IPS-20b (cell line): ENCODE measurements around the gene DYRK1B.

Source experiments
- H3K27ac ChIP-seq: one replicate; pipeline ENCODE4 v1.5.1; 2013; ENCODE audit warnings: low read length
- H3K27me3 ChIP-seq: 2 replicates; pipeline ENCODE4 v1.6.1; 2013; ENCODE audit warnings: mild to moderate bottlenecking, low read length, inconsistent platforms; ENCODE audit not compliant: insufficient read depth
- H3K36me3 ChIP-seq: 2 replicates; pipeline ENCODE4 v1.6.1; 2013; ENCODE audit warnings: low read depth, mild to moderate bottlenecking, inconsistent platforms, low read length, moderate library complexity; ENCODE audit not compliant: insufficient read depth
- H3K4me1 ChIP-seq: 2 replicates; pipeline ENCODE4 v1.6.1; 2013; ENCODE audit warnings: mild to moderate bottlenecking, control low read depth, inconsistent platforms, low read length, moderate library complexity; ENCODE audit not compliant: insufficient read depth
- H3K4me3 ChIP-seq: 2 replicates; pipeline ENCODE4 v1.5.1; 2013; ENCODE audit warnings: mild to moderate bottlenecking, low read length, inconsistent platforms
- H3K9ac ChIP-seq: 2 replicates; pipeline ENCODE4 v1.6.1; 2013; ENCODE audit warnings: low read depth, mild to moderate bottlenecking, inconsistent platforms, low read length, moderate library complexity
- H3K9me3 ChIP-seq: 2 replicates; pipeline ENCODE4 v1.6.1; 2013; ENCODE audit warnings: mild to moderate bottlenecking, low read depth, low read length, inconsistent platforms; ENCODE audit not compliant: insufficient read depth

Gene DYRK1B

GRCh38 chr19:39873385-39873784 is 39.4 kb upstream of the DYRK1B start:
- Histone ChIP-seq H3K27me3 (no peaks in the 10 kb centered on the region), H3K27ac (no peak overlapping the region), H3K4me1 (0 out of 2 replicates have a peak, but pooled peaks cover 2% of the 10 kb centered on the region), H3K4me3 (no peak overlapping the region), H3K36me3 (no peaks in the 10 kb centered on the region), H3K9ac (no peak overlapping the region), H3K9me3 (no peaks in the 10 kb centered on the region)

DNA sequence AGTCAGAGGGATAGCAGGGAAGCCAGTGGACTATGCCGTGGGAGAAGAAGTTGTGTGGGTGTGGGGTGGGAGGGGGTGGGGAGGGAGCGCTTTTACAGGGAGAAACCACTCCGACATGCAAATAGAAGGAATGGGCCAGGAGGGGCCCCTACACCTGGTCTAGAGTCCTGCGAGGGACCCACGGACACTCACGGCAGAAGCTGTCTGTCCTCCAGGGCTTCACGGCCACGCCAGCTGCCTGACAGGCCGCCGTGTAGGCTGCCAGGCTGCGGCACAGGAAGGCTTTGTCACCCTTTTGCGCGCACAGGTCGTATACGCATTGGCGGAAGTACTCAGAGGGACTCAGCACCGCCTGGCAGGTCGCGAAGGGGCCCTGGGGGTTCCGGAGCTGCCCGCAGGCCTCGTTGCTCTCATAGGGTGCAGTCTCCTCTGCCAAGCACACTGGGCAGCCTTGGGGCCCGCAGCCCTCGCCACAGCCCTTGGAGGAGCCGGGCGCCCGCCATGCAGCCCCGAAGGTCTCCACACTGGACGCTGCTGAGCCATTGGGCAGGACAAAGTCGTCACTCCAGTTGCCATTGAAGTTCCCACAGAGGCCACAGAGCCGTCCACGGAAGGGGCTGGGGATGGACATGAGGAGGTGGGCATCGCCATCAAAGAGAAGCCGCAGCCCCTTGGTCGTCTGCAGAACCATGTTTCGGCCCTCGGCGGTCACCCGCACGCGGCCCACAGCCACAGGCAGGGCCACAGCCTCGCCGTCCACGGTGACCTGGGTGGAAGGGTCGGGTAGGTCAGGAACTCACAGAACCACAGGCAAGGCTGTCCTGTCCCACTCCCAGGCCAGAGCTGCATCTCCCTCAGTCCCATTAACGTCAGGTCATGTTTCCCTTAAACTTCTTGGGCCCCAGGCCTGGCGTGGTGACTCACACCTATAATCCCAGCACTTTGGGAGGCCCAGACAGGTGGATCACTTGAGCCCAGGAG is 38.2 kb upstream of the DYRK1B start:
- Histone ChIP-seq H3K36me3 (no peaks in the 10 kb centered on the region), H3K9ac (no peak overlapping the region), H3K27me3 (no peaks in the 10 kb centered on the region), H3K4me3 (no peak overlapping the region), H3K4me1 (0 out of 2 replicates have a peak, but pooled peaks cover 2% of the 10 kb centered on the region), H3K9me3 (no peaks in the 10 kb centered on the region), H3K27ac (no peak overlapping the region)

DNA sequence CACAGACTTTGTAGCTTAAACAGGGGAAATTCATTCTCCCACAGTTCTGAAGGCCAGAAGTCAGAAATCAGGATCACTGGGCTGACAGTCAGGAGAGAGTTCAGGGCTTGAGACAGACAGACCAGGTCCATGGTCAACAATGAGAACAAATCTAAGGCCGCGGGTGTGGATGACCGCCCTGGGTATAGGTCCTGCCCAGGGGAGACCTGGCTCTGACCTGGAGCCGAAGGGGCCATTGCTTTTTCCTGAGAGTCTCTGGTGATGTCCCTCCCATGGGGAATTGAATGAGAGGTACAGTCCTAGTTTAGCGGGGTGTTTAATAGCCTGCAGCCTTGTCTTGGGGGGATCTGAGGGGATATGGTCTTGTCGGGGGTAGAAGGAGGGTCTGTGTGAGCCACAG is 37.4 kb upstream of the DYRK1B start:
- Histone ChIP-seq H3K27ac (no peak overlapping the region), H3K4me1 (0 out of 2 replicates have a peak, but pooled peaks cover 2% of the 10 kb centered on the region), H3K4me3 (no peak overlapping the region), H3K36me3 (no peaks in the 10 kb centered on the region), H3K9me3 (no peaks in the 10 kb centered on the region), H3K27me3 (no peaks in the 10 kb centered on the region), H3K9ac (no peak overlapping the region)

DNA sequence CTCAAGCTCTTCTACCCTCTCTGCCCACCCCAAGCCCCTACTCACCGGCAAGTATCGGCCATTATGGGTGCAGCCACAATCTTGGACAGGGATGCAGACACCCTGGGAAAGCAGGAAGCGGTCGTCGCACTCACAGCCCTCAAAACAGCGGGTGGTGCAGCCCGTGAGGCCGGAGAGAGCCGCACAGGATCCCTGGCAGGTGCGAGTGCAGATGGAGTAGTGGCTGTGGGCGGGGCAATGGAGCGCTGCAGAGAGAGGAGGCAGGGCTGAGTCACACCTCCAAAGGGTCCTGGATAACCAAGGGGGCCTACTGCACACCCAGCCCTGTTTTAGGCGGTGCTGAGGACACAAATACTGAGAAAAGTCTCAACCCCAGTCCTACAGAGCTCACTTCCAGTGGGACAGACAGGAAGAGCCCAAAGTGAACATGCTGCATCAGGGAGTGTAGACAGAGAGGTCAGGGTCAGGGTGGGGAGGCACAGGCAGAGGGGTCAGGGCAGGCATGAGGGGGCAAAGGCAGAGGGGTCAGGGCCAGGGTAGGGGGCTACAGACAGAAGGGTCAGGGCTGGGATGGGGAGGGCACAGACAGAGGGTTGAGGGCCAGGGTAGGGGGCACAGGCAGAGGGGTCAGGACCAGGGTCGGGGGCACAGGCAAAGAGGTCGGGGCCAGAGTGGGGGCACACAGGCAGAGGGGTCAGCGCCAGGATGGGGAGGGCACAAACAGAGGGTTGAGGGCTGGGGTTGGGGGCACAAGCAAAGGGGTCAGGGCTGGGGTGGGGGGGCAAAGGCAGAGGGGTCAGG is 36.4 kb upstream of the DYRK1B start:
- 0 out of 2 replicates have a peak, but pooled peaks cover 2% of the 10 kb centered on the region for H3K4me1 ChIP-seq
- no peaks in the 10 kb centered on the region for H3K9me3 ChIP-seq
- no peaks in the 10 kb centered on the region for H3K36me3 ChIP-seq
- no peaks in the 10 kb centered on the region for H3K27me3 ChIP-seq
- peak overlapping the region; percentile 14; the same call in 1 of the 2 replicates for H3K4me3 ChIP-seq
- H3K9ac ChIP-seq: no peak overlapping the region
- no peak overlapping the region for H3K27ac ChIP-seq

DNA sequence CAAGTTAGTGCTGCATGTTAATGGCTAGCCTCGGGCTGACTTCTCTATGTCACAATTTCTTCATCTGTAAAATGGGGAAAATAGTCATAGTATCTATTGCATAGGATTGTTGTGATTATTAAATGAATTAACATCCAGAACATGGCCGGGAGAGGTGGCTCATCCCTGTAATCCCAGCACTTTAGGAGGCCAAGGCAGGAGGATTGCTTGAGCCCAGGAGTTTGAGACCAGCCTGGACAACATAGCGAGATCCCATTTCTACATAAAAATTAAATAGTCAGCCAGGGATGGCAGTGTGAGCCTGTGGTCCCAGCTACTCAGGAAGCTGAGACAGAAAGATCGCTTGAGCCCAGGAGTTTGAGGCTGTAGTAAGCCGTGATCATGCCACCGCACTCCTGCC is 34.0 kb upstream of the DYRK1B start:
- H3K4me1 ChIP-seq: 0 out of 2 replicates have a peak, but pooled peaks cover 2% of the 10 kb centered on the region
- no peak overlapping the region for H3K27ac ChIP-seq
- H3K27me3 ChIP-seq: no peaks in the 10 kb centered on the region
- no peaks in the 10 kb centered on the region for H3K9me3 ChIP-seq
- no peaks in the 10 kb centered on the region for H3K36me3 ChIP-seq
- no peak overlapping the region for H3K9ac ChIP-seq
- H3K4me3 ChIP-seq: no peak overlapping the region

DNA sequence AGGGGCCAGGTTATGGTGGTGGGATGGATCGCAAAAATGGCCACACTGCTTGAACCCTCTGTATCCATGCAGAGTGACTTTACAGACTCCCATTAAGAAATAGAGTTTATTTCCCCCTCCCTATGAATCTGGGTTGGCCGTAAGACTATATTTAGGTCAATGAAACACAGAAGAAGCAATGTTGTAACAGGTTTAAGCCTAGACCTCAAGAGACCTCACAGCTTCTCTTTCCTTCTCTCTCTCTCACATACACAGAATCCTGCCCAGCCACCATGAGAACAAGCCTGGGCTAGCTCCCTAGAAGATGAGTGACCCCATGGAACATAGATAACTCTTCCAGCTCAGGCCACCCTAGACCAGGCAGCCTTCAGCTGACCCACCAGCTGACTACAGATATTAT is 33.2 kb upstream of the DYRK1B start:
- Histone ChIP-seq H3K36me3 (no peaks in the 10 kb centered on the region), H3K27ac (no peak overlapping the region), H3K9ac (no peak overlapping the region), H3K4me3 (no peak overlapping the region), H3K9me3 (no peaks in the 10 kb centered on the region), H3K4me1 (0 out of 2 replicates have a peak, but pooled peaks cover 2% of the 10 kb centered on the region), H3K27me3 (no peaks in the 10 kb centered on the region)

GRCh38 chr19:39865953-39866352 is 32.0 kb upstream of the DYRK1B start:
- no peak overlapping the region for H3K27ac ChIP-seq
- no peaks in the 10 kb centered on the region for H3K27me3 ChIP-seq
- H3K4me1 ChIP-seq: 0 out of 2 replicates have a peak, but pooled peaks cover 2% of the 10 kb centered on the region
- no peaks in the 10 kb centered on the region for H3K9me3 ChIP-seq
- H3K36me3 ChIP-seq: no peaks in the 10 kb centered on the region
- no peak overlapping the region for H3K9ac ChIP-seq
- H3K4me3 ChIP-seq: no peak overlapping the region

- Histone ChIP-seq H3K36me3 (no peaks in the 10 kb centered on the region), H3K27ac (no peak overlapping the region), H3K4me3 (no peak overlapping the region), H3K27me3 (no peaks in the 10 kb centered on the region), H3K9me3 (no peaks in the 10 kb centered on the region), H3K9ac (no peak overlapping the region), H3K4me1 (no peaks in the 10 kb centered on the region)
These were observed 31.2 kb upstream of the DYRK1B start for GRCh38 chr19:39865186-39865585.

DNA sequence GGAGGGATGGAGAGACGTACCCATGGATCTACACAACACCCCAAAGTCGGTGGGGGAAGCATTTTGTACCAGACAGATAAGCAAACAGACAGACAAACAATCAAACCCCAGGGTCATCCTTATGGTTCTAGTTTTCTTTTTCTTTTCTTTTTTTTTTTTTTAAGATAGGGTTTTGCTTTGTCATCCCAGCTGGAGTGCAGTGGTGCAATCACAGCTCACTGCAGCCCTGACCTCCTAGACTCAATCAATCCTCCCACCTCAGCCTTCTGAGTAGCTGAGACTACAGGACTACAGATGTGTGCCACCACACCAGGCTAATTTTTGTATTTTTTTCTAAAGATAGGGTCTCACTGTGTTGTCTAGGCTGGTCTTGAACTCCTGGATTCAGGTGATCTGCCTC is 30.2 kb upstream of the DYRK1B start:
- H3K9ac ChIP-seq: no peak overlapping the region
- H3K4me3 ChIP-seq: no peak overlapping the region
- H3K36me3 ChIP-seq: no peaks in the 10 kb centered on the region
- H3K4me1 ChIP-seq: no peaks in the 10 kb centered on the region
- H3K9me3 ChIP-seq: no peaks in the 10 kb centered on the region
- no peak overlapping the region for H3K27ac ChIP-seq
- H3K27me3 ChIP-seq: no peaks in the 10 kb centered on the region

DNA sequence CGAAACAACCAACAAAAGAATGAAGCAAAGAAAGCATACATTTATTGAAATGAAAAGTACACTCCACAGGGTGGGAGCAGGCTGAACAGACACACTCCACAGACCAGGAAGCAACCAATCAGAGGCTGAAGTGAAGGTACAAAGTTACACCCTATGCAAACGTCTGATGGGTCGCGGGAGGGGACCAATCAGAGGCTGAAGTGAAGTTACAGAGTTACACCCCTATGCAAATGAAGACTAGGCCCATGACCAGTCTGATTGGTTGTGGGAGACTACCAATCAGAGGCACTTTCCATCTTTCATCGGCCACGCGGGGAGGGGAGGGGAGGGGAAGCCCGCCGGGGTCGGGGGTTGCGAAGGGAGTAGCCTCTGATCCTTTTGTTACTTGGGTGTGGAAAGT is 24.6 kb upstream of the DYRK1B start:
- Histone ChIP-seq H3K27ac (no peak overlapping the region), H3K27me3 (no peaks in the 10 kb centered on the region), H3K36me3 (no peaks in the 10 kb centered on the region), H3K4me1 (no peaks in the 10 kb centered on the region), H3K9ac (no peak overlapping the region), H3K4me3 (peak overlapping the region; percentile 10; the same call in 1 of the 2 replicates), H3K9me3 (no peaks in the 10 kb centered on the region)

DNA sequence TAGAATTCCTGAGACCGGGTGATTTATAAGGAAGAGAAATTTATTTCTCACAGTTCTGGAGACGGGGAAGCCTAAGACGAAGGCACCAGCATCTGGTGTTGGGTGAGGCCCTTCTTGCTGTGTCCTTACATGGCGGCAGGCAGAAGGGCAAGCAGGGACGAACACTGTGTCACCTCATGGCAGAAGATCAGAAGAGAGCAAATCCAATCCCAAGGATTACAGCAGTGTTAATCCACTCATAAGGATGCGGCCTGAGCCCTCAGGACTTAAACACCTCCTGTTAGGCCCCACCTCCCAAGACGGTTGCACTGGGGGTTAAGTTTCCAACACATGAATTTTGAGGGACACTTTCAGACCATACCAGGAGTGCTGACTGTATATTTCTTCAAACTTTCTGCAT is 18.9 kb upstream of the DYRK1B start:
- no peak overlapping the region for H3K27ac ChIP-seq
- H3K9me3 ChIP-seq: no peaks in the 10 kb centered on the region
- H3K4me1 ChIP-seq: no peaks in the 10 kb centered on the region
- no peak overlapping the region for H3K9ac ChIP-seq
- no peak overlapping the region for H3K4me3 ChIP-seq
- H3K27me3 ChIP-seq: no peaks in the 10 kb centered on the region
- H3K36me3 ChIP-seq: no peaks in the 10 kb centered on the region
